Measurements from ENCODE around the gene ACTA1.

- no peak for TF ChIP-seq CTCF (IDR thresholded peaks at IDR 0.05)
- TF ChIP-seq POLR2A (IDR thresholded peaks at IDR 0.05): no peak
Measured at GRCh38 chr1:229412056-229412455, 21.8 kb downstream of the ACTA1 start.
